MG63 (cell line): ENCODE data around the gene ALDH16A1. TPM values are rescaled to one million over a fixed set of nuclear protein-coding genes. Genes with fewer than 3 reads are reported as not detected.
"Not testable (repeated sequence)": the region's sequence is repeated elsewhere in the genome, so short reads cannot be mapped to it uniquely, and the experiment has no call there.

ENCODE experiments used
- DNase-seq: peaks from one replicate; pipeline ENCODE4 v3.0.0-alpha.2; 2020
- H3K27me3 ChIP-seq: fragments of 250-450 bp; sonication (Bioruptor Pico); 2 replicates; pipeline ENCODE4 v1.5.1; 2020; ENCODE audit warnings: mild to moderate bottlenecking, moderate library complexity
- H3K36me3 ChIP-seq: fragments of 250-450 bp; sonication (Bioruptor Pico); 2 replicates; pipeline ENCODE4 v1.5.1; 2020; ENCODE audit warnings: mild to moderate bottlenecking, moderate library complexity
- H3K4me3 ChIP-seq: fragments of 250-450 bp; sonication (Bioruptor Pico); 2 replicates; pipeline ENCODE4 v1.5.1; 2020; ENCODE audit warnings: mild to moderate bottlenecking, moderate library complexity
- H3K9me3 ChIP-seq: fragments of 250-450 bp; sonication (Bioruptor Pico); 2 replicates; pipeline ENCODE4 v1.5.1; 2020; ENCODE audit warnings: mild to moderate bottlenecking, moderate library complexity
- total RNA-seq: library from RNA; depleted of rRNA; stranded (reverse); fragments of >200 nt; shearing (Covaris generic); gene quantifications from 2 replicates; pipeline ENCODE4 v1.2.3, GENCODE V29; 2014; ENCODE audit warnings: low replicate concordance

ALDH16A1 gene
- total RNA-seq, 1 experiment from 2014 or later: 86.4 TPM

DNA sequence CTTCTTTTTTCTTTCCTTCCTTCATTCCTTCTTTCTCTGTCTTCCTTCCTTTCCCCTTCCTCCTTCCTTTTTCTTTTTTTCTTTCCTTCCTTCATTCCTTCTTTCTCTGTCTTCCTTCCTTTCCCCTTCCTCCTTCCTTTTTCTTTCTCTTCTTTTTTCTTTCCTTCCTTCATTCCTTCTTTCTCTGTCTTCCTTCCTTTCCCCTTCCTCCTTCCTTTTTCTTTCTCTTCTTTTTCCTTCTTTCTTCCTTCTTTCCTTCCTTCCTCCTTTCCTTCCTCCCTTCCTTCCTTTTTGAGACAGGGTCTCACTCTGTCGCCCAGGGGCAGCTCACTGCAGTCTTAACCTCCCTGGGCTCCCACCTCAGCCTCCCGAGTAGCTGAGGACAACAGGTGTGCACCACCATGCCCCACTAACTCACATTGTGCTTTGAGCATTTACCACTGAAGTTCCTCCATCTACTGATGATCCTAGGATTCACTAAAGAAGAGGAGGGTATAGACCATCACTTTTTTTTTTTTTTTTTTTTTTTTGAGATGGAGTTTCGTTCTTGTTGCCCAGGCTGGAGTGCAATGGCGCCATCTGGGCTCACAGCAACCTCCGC lies 8.8 kb upstream of the ALDH16A1 start:
- H3K36me3 ChIP-seq: peaks cover 24% of the 10 kb centered on the region
- DNase-seq, H3K9me3 ChIP-seq, H3K4me3 ChIP-seq: not testable (repeated sequence)
- peaks cover 30% of the 10 kb centered on the region for H3K27me3 ChIP-seq

GRCh38 chr19:49445997-49446396 lies 7.0 kb upstream of the ALDH16A1 start:
- Histone ChIP-seq H3K4me3 (no peak overlapping the region), H3K27me3 (peaks cover 12% of the 10 kb centered on the region), H3K36me3 (peaks cover 36% of the 10 kb centered on the region), H3K9me3 (no peaks in the 10 kb centered on the region)
- DNase-seq: no peak

GRCh38 chr19:49447485-49448431 lies 5.3 kb upstream of the ALDH16A1 start:
- H3K9me3 ChIP-seq: no peaks in the 10 kb centered on the region
- H3K36me3 ChIP-seq: peaks cover 36% of the 10 kb centered on the region
- no peak overlapping the region for H3K4me3 ChIP-seq
- H3K27me3 ChIP-seq: no peaks in the 10 kb centered on the region
- DNase-seq: peak; percentile 42

DNA sequence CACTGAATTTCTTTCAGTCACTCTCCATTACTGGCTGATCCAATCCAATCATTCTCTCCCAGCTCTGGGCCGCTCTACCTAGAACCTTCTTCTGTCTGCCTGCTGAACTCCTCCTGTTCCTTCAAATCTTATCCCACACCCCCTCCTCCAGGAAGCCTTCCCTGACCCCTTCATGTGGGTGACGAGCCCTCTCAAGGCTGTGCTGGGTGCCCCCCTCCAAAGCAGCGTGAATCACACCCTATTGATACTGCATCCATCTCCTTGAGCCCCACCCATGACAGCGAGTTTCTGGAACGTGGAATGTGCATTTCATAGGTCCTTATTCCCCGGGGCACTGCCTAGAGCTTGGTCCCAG lies 4.6 kb upstream of the ALDH16A1 start:
- H3K4me3 ChIP-seq: no peak overlapping the region
- no peaks in the 10 kb centered on the region for H3K27me3 ChIP-seq
- no peak for DNase-seq
- H3K9me3 ChIP-seq: no peaks in the 10 kb centered on the region
- peaks cover 36% of the 10 kb centered on the region for H3K36me3 ChIP-seq

DNA sequence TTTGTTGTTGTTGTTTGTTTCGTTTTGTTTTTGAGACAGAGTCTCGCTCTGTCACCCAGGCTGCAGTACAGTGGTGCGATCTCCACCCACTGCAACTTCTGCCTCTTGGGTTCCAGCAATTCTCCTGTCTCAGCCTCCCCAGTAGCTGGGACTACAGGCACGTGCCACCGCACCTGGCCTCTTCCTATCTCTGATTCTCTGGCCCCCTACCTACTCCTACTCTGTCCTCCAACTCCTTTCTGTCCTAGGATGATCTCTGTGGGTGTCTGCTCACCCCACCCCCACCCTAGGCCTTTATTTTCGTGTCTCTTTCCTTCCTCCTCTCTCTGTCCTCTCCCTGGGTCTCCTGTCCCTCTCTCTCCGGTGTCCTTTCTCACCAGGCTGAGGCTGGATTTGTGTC lies 2.6 kb upstream of the ALDH16A1 start:
- H3K9me3 ChIP-seq: no peaks in the 10 kb centered on the region
- DNase-seq: no peak
- H3K36me3 ChIP-seq: peaks cover 39% of the 10 kb centered on the region
- peak overlapping the region; percentile 89 for H3K4me3 ChIP-seq
- no peaks in the 10 kb centered on the region for H3K27me3 ChIP-seq

DNA sequence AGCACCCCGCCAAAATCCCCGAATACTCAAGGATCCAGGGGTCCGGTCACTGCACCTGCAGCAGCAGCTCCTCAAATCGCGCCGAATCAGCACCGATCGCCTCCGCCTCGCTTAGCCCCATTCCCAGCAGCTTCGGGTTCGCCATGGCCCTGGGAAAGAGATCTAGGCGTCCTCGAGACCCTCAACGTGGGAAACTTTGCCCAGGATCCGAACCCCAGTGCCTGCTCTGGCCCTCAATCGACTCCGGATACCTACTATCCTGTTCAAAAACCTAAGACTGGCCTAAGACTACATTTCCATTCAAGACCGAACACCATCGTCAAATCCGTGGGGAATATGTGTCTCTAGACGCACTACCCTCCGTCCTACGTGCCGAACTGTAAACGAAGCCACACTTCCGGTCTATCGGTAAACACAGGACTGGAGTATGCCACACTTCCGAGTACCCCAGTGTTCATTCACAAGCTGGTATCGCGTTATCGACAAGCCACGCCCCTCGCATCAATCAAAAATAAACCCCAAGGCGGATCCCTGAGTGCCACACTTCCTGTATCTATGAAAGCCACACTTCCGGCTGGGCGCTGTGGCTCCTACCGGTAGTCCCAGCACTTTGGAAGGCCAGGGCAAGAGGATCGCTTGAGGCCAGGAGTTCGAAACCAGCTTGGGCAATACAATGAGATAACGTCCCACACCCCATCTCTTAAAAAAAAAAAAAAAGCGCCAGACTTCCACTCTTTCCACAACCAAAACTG lies 1.4 kb upstream of the ALDH16A1 start, which contains the start of gene PIH1D1:
PIH1D1 (minus strand) TSS at position 385 of the 752 bp plus-strand sequence; CDS start at position 145, 240 bp downstream.
- H3K9me3 ChIP-seq: no peaks in the 10 kb centered on the region
- H3K4me3 ChIP-seq: peak within 1 kb of the TSS; percentile 89
- DNase-seq: peak; percentile 99
- no peaks in the 10 kb centered on the region for H3K27me3 ChIP-seq
- peaks cover 43% of the 10 kb centered on the region for H3K36me3 ChIP-seq

GRCh38 chr19:49453757-49454240 lies 774 bp downstream of the ALDH16A1 start:
- Histone ChIP-seq H3K27me3 (no peaks in the 10 kb centered on the region), H3K36me3 (peaks cover 24% of the 10 kb centered on the region), H3K9me3 (no peaks in the 10 kb centered on the region), H3K4me3 (peak overlapping the region; percentile 89)
- DNase-seq: no peak

GRCh38 chr19:49455773-49456172 lies 2.7 kb downstream of the ALDH16A1 start:
- H3K4me3 ChIP-seq: no peak overlapping the region
- peaks cover 20% of the 10 kb centered on the region for H3K36me3 ChIP-seq
- no peaks in the 10 kb centered on the region for H3K27me3 ChIP-seq
- no peaks in the 10 kb centered on the region for H3K9me3 ChIP-seq
- no peak for DNase-seq

GRCh38 chr19:49456326-49456725 lies 3.3 kb downstream of the ALDH16A1 start:
- H3K36me3 ChIP-seq: peaks cover 20% of the 10 kb centered on the region
- H3K4me3 ChIP-seq: no peak overlapping the region
- H3K9me3 ChIP-seq: no peaks in the 10 kb centered on the region
- H3K27me3 ChIP-seq: no peaks in the 10 kb centered on the region
- no peak for DNase-seq

DNA sequence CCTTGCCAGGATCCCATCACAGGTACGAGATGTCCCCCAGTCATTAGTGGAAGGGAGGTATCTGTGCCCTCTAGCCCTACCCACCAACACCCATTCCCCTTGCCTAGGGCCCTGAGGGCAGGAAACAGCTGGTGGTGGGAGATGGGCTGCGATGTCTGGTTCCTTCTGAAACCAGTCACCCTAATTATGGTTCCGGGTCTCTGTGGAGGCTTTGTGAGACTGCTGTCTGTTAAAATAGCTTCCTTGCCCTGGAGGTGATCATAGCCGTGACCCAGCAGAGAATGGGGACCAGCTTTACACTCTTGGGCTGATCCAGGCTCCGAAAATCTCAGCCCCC lies 5.5 kb downstream of the ALDH16A1 start:
- DNase-seq: no peak
- Histone ChIP-seq H3K36me3 (peaks cover 23% of the 10 kb centered on the region), H3K4me3 (no peak overlapping the region), H3K9me3 (no peaks in the 10 kb centered on the region), H3K27me3 (no peaks in the 10 kb centered on the region)

- Histone ChIP-seq H3K9me3 (no peaks in the 10 kb centered on the region), H3K4me3 (no peak overlapping the region), H3K27me3 (no peaks in the 10 kb centered on the region), H3K36me3 (peaks cover 19% of the 10 kb centered on the region)
- DNase-seq: no peak
These were observed 6.4 kb downstream of the ALDH16A1 start for GRCh38 chr19:49459388-49459787.

GRCh38 chr19:49461130-49461529 lies 8.1 kb downstream of the ALDH16A1 start:
- DNase-seq, H3K27me3 ChIP-seq, H3K4me3 ChIP-seq, H3K9me3 ChIP-seq: not testable (repeated sequence)
- H3K36me3 ChIP-seq: peaks cover 34% of the 10 kb centered on the region

- Histone ChIP-seq H3K36me3 (peaks cover 32% of the 10 kb centered on the region), H3K27me3 (no peaks in the 10 kb centered on the region), H3K9me3 (no peaks in the 10 kb centered on the region), H3K4me3 (no peak overlapping the region)
- no peak for DNase-seq
These were observed 8.6 kb downstream of the ALDH16A1 start for GRCh38 chr19:49461656-49462055.

DNA sequence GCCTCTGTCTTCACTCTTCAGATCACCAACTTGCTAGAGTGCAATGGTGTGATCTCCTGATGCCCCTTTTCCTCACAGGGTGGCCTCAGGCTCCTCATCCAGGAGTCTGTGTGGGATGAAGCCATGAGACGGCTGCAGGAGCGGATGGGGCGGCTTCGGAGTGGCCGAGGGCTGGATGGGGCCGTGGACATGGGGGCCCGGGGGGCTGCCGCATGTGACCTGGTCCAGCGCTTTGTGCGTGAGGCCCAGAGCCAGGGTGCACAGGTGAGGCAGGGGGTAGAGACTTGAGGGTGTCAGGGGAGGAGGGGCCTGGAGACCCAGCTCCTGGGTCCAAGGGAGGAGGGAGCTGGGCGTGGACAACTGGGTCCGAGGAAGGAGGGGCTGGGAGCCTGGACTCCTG lies 9.5 kb downstream of the ALDH16A1 start:
- peaks cover 31% of the 10 kb centered on the region for H3K36me3 ChIP-seq
- no peak for DNase-seq
- H3K27me3 ChIP-seq: no peaks in the 10 kb centered on the region

DNA sequence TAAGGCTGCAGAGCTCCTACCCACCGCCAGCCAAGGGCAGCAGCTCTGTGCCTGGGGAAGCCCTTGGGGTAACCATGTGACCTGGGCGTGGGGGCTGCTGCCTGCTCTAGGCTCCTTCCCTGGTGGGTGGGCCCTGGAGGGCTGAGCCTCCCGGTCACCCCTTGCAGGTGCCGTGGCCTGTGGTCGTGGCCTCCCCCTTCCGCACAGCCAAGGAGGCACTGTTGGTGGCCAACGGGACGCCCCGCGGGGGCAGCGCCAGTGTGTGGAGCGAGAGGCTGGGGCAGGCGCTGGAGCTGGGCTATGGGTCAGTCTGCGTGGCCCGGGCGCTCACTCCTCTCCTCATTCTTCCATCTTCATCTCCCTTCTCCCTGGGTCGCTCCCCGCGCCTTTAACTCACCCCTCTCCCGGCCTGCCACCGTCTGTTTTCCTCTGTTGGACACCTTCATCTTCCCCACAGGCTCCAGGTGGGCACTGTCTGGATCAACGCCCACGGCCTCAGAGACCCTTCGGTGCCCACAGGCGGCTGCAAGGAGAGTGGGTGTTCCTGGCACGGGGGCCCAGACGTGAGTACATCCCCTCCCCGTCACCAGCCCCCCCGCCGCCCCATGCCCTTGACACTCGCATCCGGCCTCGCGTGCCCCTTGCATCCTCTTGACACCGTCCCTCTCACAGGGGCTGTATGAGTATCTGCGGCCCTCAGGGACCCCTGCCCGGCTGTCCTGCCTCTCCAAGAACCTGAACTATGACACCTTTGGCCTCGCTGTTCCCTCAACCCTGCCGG lies 11.1 kb downstream of the ALDH16A1 start:
- no peaks in the 10 kb centered on the region for H3K9me3 ChIP-seq
- DNase-seq: no peak
- H3K27me3 ChIP-seq: no peaks in the 10 kb centered on the region
- peaks cover 36% of the 10 kb centered on the region for H3K36me3 ChIP-seq
- no peak overlapping the region for H3K4me3 ChIP-seq

More for the DNA sequence above, 9.5 kb downstream of the ALDH16A1 start:
- Histone ChIP-seq H3K9me3 (no peaks in the 10 kb centered on the region), H3K4me3 (no peak overlapping the region)

DNA sequence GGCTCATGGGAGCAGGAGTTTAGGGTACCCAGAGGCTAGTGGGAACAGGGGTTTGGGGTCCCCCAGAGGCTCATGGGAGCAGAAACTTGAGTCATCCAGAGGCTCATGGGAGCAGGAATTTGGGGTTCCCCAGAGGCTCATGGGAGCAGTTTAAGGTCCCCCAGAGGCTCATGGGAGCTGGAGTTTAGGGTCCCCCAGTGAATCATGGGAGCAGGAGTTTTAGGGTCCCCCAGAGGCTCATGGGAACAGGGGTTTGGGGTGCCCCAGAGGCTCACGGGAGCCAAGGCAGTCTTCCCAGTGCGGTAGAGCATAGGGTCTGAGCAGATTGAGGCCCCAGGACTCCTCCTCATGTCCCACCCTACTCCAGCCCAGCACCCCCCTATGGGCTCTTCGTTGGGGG lies 12.3 kb downstream of the ALDH16A1 start:
- no peak for DNase-seq
- peaks cover 34% of the 10 kb centered on the region for H3K36me3 ChIP-seq
- no peak overlapping the region for H3K4me3 ChIP-seq
- H3K27me3 ChIP-seq: no peaks in the 10 kb centered on the region
- H3K9me3 ChIP-seq: no peaks in the 10 kb centered on the region
